Activated T-cell treated with anti-CD3 and anti-CD28 coated beads for 48 hours (primary cell): ENCODE measurements around the gene GPC6.
"Not testable (repeated sequence)": the region's sequence is repeated elsewhere in the genome, so short reads cannot be mapped to it uniquely, and the experiment has no call there.

Experiments
- DNase-seq: peaks from one replicate; pipeline ENCODE4 v3.0.0-alpha.2; 2020; ENCODE audit warnings: low read depth

GPC6 gene

DNA sequence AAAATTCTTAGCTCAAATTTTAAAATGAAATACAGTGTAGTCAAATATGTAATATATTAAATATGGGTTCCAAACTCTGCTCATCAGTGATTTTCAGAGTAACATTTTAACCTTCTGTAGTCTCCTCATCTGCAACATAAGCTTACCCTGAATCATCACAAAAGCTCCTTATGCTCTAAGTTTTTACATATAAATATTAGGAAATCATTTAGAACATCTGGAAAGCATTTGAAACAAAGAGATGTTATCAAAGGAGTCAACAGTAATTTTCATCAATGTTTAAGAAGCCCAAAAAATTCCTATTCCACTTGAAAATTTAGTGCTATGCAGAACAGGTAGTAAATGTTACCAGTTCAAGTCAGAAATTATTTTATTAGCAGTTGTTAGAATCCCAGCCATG is 1028.1 kb downstream of the GPC6 start:
- no peak for DNase-seq

DNA sequence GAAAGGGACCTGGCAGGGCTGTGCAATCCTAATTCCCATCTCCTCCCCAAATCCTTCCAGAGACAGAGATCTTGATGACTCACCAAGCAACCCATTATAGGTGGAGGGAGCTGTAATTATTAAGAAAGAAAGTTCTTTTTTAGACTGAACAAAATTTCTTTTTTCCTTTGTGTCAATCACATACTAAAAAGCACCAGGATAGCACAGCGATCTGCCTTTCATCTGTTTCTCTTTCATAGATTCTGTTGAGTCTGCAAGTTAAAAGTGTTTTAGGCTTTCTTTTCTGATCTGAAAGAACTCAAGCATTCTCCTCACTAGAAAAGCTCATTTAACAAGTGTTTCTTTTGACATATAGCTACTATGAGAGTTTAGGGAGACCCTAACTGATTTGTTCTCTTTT is 1030.1 kb downstream of the GPC6 start:
- no peak for DNase-seq

DNA sequence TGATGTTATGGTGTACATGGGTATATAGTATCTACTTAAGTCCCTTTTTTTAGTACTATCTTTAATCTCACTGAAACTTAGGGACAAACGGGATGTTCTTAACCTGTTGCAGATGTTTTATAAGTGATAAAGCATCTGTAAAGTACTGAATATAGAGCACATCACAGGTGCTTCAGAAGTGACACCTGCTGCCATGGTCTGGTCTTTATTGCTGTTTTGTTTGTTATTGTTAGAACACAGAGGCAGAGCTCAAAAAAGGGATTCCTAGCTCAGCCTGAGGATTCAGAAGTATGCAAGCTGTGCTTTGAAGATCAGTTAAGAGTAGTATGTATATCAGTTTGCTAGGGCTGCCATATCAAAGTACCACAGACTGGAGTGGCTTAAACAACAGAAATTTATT is 1033.4 kb downstream of the GPC6 start:
- DNase-seq: no peak

DNA sequence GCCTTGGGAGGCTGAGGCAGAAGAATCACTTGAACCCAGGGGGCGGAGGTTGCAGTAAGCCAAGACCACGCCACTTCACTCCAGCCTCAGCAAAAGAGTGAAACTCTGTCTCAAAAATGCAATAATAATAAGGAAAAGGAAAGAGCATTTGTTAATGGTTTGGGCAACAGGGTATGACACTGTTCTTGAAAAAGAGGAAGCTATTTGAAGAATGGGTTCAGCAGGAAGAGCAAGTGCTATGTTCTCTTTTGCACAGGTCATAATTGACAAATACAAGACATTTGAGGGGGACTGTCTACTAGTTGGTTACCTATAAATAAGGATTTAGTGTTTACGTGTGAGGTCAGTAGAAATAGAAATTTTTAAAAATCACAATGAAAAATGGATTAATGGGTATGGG is 1034.6 kb downstream of the GPC6 start:
- DNase-seq: no peak

DNA sequence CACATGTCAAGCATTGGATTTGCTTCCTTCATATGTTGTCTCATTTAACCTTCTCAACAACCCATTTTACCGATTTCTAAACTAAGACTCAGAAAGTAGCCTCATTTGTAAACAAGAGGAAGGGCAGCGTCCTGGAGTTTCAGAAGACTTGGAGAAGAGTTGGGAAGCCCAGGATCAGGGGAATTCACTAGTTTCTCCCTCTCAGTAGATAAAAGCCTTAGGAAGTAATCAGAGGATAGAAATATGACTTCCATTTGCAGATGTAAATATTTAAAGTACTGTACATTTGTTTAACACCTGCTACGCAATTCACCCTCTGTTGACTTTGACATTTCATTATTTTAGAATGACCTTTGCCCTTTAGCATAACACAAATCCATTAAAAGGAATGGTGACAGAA is 1036.4 kb downstream of the GPC6 start:
- no peak for DNase-seq

DNA sequence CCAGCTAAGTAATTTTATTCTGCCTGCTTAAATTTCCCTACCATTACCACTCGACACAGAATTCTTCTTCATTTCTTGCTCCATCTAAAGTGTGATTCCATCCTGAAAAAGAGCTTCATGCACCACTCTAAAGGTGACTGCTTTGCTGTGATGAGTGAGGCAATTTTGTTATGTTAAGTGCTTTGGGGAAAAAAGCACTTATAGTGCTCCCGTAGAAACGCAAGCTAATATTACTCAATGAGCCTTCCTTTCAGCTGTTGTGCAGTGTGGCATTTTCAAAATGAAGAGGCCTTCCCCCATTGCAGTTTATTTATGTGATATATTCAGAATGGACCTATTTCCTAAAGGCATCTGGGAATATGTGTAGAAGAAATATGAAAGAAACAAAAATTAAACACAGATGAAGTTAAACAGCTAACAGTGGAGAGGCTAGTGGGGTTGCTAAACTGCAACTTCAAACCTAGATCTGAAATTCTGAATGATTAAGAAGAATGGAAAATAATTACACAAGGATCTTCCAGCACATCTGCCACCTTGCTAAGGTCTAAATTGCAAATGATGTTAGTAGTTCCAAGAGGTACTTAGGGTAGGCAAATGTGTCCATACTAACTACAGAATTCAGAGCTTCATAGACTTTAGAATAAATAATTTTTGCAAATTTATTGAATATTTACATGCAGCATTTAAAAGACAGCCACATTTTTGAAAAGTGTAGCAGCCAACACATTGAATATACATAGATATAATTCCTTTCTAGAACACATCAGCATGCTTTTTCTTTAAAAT is 1041.2 kb downstream of the GPC6 start:
- no peak for DNase-seq

DNA sequence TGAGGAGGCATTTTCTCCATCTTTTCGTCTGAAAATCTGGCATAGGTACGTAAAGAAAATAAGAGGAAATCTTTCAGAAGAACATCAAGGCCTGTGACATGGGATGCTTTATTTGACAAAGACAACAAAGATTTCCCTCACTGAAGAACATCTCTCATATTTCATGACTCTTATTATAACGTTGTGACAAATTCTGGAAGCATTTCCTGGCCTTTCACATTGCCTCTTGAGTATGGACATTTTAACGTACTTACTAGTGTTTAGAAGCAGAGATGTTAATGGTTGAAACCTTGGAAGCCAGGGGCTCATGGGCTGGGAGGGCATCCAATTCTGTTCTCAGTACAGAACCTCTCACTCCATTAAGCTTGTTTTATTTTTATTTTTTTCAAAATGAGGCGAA is 1042.1 kb downstream of the GPC6 start:
- DNase-seq: no peak

DNA sequence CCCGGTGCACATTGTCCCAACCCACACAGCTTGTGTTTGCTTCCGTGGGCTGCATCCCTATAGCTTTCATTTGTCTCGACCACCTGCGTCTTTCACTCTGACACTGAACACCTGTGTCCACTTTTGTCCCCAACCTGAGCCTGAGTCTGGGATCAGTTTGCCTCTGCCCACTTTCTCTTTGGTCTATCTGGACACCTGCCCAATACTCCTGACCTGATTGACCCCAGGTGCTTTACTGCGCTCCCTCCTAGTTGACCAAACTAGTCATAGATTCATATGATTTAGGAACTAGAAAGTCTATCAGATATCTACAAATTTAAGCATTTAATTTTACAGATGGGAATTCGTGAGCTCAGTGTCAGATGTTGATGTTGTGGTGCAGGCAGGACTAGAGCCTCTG is 1043.0 kb downstream of the GPC6 start:
- DNase-seq: no peak

DNA sequence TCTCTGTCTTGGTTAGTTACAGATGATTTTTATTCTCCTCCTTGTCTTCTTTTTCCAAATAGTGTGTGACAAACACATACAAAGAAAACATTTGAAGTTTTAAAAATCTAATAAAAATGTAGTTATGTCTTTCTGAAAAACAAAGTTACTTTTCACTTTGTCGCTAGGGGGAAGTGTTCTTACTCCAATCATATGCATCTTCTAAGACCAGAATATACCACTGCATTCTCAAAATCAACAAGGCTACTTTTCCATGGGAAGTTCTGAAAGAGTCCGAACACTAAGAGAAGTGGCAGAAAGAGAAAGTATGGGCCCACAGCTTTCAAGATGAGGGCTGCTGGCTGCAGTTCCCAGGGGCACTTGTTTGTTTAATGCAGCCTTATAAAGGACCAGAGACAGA is 1043.9 kb downstream of the GPC6 start:
- DNase-seq: no peak

DNA sequence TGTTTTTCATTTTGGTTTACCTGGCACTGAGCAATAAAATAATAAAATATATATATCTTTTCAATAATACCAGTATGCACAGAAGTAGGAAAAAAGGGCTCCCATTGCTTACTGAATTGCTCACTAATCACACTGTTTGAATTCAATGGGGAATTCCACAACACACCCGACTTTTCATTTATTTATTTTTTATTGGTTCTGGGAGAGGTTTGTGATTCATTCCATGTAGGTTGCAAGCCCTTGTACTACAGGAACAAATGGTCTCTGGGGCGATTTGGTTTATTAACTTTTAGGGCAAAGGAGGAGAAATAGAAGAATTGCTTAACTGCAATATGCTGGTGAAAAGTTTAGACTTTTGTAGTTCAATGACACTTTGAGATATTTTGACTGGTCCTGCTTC is 1045.4 kb downstream of the GPC6 start:
- DNase-seq: no peak

DNA sequence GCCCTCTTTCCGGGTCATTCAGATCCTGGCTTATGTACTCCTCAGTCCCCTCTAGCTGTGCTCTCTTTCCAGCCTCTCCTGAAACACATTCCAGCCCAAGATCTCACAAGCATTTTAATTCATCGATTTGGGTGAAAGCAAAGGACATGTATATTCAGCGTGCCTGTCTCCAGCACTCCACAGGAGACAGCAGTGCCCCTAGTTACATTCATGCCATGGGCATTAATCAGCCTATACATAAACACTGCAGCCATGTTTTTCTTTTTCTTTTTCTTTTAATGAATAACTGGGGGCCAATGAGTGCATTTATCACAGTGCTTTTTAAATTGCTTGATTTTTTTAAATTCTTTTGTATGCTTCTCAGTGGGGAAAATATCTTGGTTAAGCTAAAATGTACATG is 1053.7 kb downstream of the GPC6 start:
- DNase-seq: no peak

DNA sequence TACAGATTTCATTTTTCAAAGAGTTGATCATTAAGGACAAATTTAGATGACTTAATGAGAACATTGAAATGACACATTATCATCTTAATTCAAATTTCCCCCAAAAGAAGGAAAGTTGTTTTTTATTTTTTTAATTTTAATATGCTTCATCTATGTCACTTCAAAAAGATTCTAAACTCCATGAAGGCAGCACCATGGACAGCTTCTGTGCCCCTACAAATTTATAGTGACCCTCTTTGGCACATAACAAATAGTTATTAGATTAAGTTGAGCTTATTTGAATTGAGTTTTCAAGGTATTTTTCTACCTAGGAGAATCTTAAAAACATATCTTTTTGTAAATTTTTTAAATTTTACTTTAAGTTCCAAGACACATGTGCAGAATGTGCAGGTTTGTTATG is 1054.2 kb downstream of the GPC6 start:
- DNase-seq: no peak

DNA sequence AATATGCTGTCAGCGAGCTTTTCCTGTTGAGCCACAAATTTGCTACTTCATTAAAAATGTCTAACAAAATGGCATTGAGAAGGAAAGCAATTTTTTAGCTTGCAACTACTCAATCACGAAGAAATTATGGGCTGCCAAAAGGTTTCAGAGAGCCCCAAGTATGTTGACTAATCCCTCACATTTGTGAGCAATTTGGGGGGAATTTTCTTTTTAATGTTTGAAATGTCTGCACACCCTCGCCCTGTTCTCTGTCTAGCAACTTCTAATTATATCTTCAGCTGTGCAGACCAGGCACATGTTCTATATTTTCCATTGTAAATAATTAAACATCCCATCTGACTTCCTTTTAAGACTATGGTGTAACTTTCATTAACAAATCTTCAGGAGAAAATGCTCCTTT is 1060.0 kb downstream of the GPC6 start:
- DNase-seq: no peak

DNA sequence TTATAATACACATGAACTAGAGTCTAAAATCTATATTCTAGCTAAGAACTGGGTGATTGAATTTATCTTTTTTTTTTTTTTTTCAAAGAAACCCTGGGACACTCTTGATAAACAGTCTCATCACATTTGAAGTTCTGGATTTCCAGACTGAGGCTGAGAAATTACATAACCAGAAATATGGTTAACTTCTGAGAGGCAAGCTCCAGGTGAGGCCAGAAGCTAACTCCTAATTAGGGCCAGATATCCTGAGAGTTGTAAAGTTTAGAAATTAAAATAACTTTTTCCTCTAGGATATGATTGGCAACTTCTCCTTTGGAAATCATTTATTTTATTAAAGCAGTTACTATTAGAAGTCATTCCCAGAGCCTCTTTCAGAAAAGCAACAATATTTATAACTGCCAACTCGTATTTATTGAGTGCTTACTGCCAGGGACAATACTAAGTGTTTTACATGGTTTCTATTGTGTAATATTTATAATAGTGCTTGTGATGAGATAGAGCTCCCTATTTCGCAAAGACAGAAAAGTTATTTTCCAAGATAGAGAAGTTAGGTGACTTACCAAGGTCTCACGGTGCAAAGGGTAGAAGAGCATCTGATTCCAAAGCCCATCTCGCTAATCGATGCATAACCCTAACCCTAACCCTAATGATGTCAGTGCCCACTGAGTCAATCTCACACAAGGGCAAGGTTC is 1065.2 kb downstream of the GPC6 start:
- no peak for DNase-seq

DNA sequence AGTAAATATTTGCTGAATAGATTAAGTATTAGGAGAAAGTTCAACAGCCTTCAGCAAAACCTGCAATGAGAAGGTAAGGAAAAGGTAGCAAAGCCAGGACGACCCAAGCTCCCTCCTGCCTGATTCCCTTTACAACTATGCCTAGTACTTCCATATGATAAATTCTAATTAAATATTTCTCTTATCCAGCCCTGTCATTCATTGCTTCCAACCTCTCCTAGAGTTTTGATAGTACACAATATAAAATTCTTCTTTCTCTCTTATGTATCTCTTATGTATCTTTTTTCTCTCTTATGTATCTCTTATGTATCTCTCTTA is 1065.7 kb downstream of the GPC6 start:
- no peak for DNase-seq

DNA sequence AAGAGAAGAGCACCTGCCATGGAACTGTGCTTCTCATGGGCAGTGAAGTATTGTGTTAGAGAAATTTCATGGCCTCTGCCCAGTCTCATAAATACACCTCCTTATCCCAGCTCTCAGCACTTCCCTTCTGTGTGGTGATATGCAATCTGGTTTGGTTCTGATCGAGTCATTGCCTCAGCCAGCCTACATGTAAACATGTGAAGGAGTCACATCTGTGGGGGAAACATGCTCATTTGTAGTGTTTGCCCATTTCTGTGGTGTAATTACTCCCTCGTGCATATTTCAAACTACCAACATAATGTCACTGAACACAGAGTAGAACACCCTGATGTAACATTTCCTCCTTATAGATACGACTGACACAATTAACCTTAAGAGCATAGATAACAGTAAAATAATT is 1069.9 kb downstream of the GPC6 start:
- no peak for DNase-seq

DNA sequence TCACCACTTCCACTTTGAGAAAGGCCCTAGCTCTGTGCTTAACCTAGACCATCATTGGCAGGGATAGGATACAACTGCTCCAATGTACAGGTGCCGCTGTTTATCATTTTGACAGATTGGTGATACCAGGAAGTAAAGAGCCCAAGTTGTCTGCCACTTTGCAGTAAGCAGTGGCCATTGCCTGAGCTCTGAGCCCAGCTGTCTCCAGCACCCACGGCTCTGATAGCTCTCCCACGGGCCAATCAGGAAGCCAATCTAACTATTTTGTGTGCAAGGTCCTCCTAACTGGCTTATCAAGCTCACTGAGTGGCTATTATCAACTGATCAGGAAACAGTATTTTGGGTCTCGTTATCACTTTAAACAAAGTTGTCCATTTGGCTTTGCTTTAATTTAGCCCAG is 1071.7 kb downstream of the GPC6 start:
- no peak for DNase-seq

DNA sequence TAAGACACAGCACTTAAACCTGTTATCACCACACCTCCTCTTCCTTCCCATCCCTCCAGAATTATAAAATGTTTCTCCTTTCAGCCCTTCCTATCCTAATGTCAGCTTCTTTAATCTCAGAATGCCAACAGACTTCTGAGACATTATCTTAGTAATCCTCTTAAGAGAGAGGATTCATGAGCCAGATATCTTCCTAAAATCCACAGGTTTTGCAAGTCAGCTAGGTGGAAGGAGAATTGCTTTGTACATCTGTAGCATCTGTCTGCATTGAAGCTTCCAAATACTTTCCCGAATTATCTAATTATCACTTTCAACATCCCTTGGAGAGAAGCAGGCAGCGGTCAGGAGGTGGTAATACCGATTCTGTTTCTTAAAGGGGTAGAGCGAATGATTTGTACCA is 1073.8 kb downstream of the GPC6 start:
- no peak for DNase-seq

DNA sequence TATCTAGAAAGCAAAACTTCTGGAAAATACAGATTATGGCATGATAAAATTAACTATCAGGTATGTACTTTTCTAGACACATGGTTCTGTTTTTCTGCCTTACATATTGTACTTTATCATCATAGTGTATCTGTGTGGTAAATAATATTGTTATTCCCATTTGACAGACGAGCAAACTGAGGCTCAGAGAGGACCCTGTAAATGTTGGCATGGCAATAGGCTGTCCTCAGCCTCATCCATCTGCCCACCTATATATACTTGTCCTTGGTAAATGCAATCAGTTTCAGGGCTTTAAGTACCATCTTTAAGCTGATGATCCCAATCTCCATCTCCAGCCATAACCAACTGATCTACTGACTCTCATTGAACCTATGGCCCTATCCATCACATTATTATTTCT is 1074.9 kb downstream of the GPC6 start:
- no peak for DNase-seq

DNA sequence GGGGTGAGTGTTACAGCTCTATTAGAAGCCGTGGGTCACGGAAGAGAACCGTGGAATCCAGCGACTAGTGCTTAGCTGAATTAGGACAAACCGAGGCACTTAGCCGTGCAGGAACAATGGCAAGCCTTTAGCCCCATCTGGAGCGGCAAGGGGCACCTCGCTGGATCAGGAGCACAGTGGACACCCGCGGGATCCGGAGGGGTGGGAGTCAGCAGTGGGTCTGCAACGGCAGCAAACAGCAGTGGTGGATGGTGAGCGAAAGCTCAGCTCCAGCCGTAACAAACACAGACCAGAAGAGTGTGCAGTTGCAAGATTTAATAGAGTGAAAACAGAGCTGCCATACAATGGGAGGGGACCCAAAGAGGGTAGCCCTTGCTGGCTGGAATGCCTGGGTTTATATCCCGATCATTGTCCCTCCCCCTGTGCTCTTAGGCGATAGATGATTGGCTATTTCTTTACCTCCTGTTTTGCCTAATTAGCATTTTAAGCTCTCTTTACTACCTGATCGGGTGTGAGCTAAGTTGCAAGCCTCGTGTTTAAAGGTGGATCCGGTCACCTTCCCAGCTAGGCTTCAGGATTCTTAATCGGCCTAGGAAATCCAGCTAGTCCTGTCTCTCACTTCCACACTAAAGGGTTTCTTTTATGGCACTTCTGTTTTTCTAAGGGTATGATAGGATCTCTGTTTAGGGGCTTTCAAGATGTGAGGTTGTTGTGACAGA is 1076.4 kb downstream of the GPC6 start:
- not testable (repeated sequence) for DNase-seq

DNA sequence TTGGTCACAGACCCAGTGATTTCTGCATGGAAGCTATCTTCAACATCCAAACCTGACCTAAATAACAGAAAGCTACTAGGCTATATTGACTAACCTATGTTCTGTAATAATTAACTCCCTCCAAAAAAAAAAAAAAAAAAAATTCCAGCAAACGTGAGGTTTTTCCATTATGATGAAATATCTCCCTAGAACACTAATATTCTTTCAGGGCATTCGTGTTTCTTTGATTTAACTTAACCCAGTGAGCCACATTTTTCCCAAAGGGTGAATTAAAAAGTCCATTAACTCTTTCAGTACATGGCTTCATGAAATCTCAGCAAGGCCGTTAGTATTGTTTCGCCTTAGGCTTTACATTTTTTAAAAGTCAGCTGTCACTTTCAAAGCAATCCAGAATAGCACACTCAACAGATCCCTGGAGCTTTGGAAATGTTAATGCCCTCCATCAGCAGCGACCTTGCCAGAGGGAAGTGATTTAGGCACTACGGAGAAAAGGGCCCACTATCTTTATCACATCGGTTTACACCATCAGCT is 1077.1 kb downstream of the GPC6 start:
- DNase-seq: no peak

DNA sequence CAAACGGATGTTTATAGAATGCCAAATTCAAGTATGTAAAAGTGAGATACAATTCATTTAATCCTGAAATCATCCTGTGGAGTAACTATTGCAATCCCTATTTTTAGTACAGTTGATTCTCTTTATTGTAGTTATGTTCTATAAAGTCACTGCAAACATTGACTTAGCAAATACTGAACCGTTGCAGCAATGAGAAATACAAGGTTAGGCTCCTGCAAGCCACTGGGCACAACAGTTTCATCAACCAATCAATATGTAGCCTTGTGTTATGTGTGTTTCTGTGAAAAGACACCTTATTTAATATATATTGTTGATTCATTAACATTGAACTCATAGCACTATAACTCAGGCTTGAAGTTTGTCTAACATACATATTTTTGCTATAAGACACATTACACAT is 1078.4 kb downstream of the GPC6 start:
- no peak for DNase-seq

DNA sequence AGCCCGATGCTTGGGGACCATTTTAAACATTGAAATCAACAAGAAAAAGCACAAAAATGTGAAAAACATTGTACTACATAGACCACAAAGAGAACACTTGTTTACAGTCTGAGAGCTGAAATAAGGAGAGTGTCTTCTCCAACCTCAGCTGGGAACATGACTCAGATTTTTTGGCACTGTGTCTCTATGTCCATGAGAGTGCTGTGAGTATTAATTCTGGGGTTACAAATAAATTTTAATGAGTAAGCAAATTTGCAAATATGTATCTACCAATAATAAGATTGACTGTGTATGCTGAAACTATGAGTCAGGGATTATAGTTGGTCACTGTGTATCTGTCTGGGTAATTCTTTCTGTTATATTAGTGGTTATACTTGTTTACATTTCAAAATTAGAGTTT is 1078.9 kb downstream of the GPC6 start:
- no peak for DNase-seq
